ENCODE data around the gene EPHB1. TPM values are rescaled to one million over a fixed set of nuclear protein-coding genes. Genes with fewer than 3 reads are reported as not detected.

EPHB1 gene
- total RNA-seq, 1 experiment from 2014 or later, result 7.0 TPM

GRCh38 chr3:134988666-134989065 is 193.6 kb downstream of the EPHB1 start:
- ChIA-PET CTCF (interaction anchor here (1.5 kb wide), 1 partner anchor 193 kb away, joined by 4 read pairs; the partner anchor contains the start of gene EPHB1), POLR2A (no interaction called here)
- ATAC-seq, result no peak
- Mint-ChIP-seq H3K36me3 (no peaks in the 10 kb centered on the region), H3K4me1 (peaks cover 20% of the 10 kb centered on the region), H3K9me3 (no peaks in the 10 kb centered on the region), H3K27me3 (ENCODE audit: low read depth) (no peaks in the 10 kb centered on the region; the same call in 1 of the 2 replicates), H3K27ac (no peak overlapping the region), H3K4me3 (no peak overlapping the region)
- DNase-seq (ENCODE audit: low spot score), result no peak
- no peak for TF ChIP-seq IRF2 (CRISPR knock-in tag; IDR thresholded peaks at IDR 0.05; ENCODE audit: borderline replicate concordance, low read depth)

GRCh38 chr3:134991003-134991402 is 195.9 kb downstream of the EPHB1 start:
- CTCF ChIA-PET, result interaction anchor here (1.2 to 2.0 kb wide), 5 partner anchors 13 to 236 kb away, joined by 3 to 5 read pairs (median 5); partner anchors contain the start of gene EPHB1
- ATAC-seq (no peak), DNase-seq (ENCODE audit: low spot score) (no peak)
- H3K4me3 Mint-ChIP-seq, result no peak overlapping the region
- no peak for TF ChIP-seq GRHL2 (CRISPR knock-in tag; IDR thresholded peaks at IDR 0.05; ENCODE audit: insufficient replicate concordance, severe bottlenecking)
- TF ChIP-seq HMGA2 (CRISPR knock-in tag; IDR thresholded peaks at IDR 0.05), result no peak
- no peak for TF ChIP-seq NFE2L1 (CRISPR knock-in tag; IDR thresholded peaks at IDR 0.05)
- TF ChIP-seq TCF7 (CRISPR knock-in tag; IDR thresholded peaks at IDR 0.05; ENCODE audit: low read depth), result no peak
- no peak for TF ChIP-seq AR (CRISPR knock-in tag; IDR thresholded peaks at IDR 0.05)
- TF ChIP-seq ZNF281 (CRISPR knock-in tag; IDR thresholded peaks at IDR 0.05), result no peak
- no peak for TF ChIP-seq JUN (CRISPR knock-in tag; IDR thresholded peaks at IDR 0.05)
- no peak for TF ChIP-seq ARID4B (CRISPR knock-in tag; IDR thresholded peaks at IDR 0.05; ENCODE audit: borderline replicate concordance)
- no peak for TF ChIP-seq ZBTB21 (CRISPR knock-in tag; IDR thresholded peaks at IDR 0.05; ENCODE audit: borderline replicate concordance)
- no peaks in the 10 kb centered on the region for H3K36me3 Mint-ChIP-seq
- POLR2A ChIA-PET, result no interaction called here
- H3K9me3 Mint-ChIP-seq, result no peaks in the 10 kb centered on the region
- no peak overlapping the region for H3K27ac Mint-ChIP-seq
- peaks cover 20% of the 10 kb centered on the region for H3K4me1 Mint-ChIP-seq
- no peaks in the 10 kb centered on the region for H3K27me3 Mint-ChIP-seq (ENCODE audit: low read depth)

- ATAC-seq, result peak; percentile 63
- no peaks in the 10 kb centered on the region for H3K36me3 Mint-ChIP-seq
- no peak for DNase-seq (ENCODE audit: low spot score)
- peaks cover 20% of the 10 kb centered on the region for H3K4me1 Mint-ChIP-seq
- H3K9me3 Mint-ChIP-seq, result no peaks in the 10 kb centered on the region
- no peak overlapping the region for H3K4me3 Mint-ChIP-seq
- no peak overlapping the region for H3K27ac Mint-ChIP-seq
- POLR2A ChIA-PET, result interaction anchor here (0.8 kb wide), 1 partner anchor 15 kb away, joined by 3 read pairs; no protein-coding TSS in a partner anchor
- TF ChIP-seq CREB1 (CRISPR knock-in tag; IDR thresholded peaks at IDR 0.05), result no peak
- no peak for TF ChIP-seq USF2 (CRISPR knock-in tag; IDR thresholded peaks at IDR 0.05)
- no peak for TF ChIP-seq ZBTB43 (CRISPR knock-in tag; IDR thresholded peaks at IDR 0.05)
- no peak for TF ChIP-seq ZNF263 (CRISPR knock-in tag; IDR thresholded peaks at IDR 0.05; ENCODE audit: low read depth)
- no peak for TF ChIP-seq ZMAT4 (CRISPR knock-in tag; IDR thresholded peaks at IDR 0.05)
- CTCF ChIA-PET, result interaction anchor here (1.5 to 2.0 kb wide), 4 partner anchors 13 to 237 kb away, joined by 4 to 5 read pairs (median 5); partner anchors contain the start of gene EPHB1
- H3K27me3 Mint-ChIP-seq (ENCODE audit: low read depth), result no peaks in the 10 kb centered on the region
These were observed 196.5 kb downstream of the EPHB1 start for GRCh38 chr3:134991472-134992010.
